MM.1S (cell line): ENCODE results near the gene JUND.

Source experiments
- DNase-seq: peaks from one replicate; pipeline ENCODE4 v3.0.0-alpha.2; 2015
- H2AFZ ChIP-seq: fragments of 300-600 bp; sonication (generic); 2 replicates; pipeline ENCODE4 v1.6.0; 2016; ENCODE audit warnings: antibody characterized with exemption, low read length
- H3F3A ChIP-seq: fragments of 300-600 bp; sonication (generic); 2 replicates; pipeline ENCODE4 v1.6.1; 2016; ENCODE audit warnings: mild to moderate bottlenecking, antibody characterized with exemption, low read length, moderate library complexity, mixed read lengths; ENCODE audit not compliant: insufficient read depth
- H3K27ac ChIP-seq: fragments of 300-600 bp; sonication (generic); 2 replicates; pipeline ENCODE4 v1.5.1; 2016; ENCODE audit warnings: mild to moderate bottlenecking, low read length
- H3K27me3 ChIP-seq: fragments of 300-600 bp; sonication (generic); replicated peaks from 2 replicates; pipeline ENCODE4 v1.6.0; 2016; ENCODE audit warnings: low read length; ENCODE audit not compliant: insufficient read depth
- H3K36me3 ChIP-seq: fragments of 300-600 bp; sonication (generic); replicated peaks from 2 replicates; pipeline ENCODE4 v1.6.1; 2016; ENCODE audit warnings: mild to moderate bottlenecking, low read length, mixed read lengths; ENCODE audit not compliant: insufficient read depth
- H3K4me1 ChIP-seq: fragments of 300-600 bp; sonication (generic); 2 replicates; pipeline ENCODE4 v1.6.1; 2016; ENCODE audit warnings: low read length, mixed read lengths
- H3K4me2 ChIP-seq: fragments of 300-600 bp; sonication (generic); 2 replicates; pipeline ENCODE4 v1.6.0; 2016; ENCODE audit warnings: low read depth, low read length
- H3K4me3 ChIP-seq: fragments of 300-600 bp; sonication (generic); 2 replicates; pipeline ENCODE4 v1.5.1; 2016; ENCODE audit warnings: low read length, mixed read lengths
- H3K79me2 ChIP-seq: fragments of 300-600 bp; sonication (generic); 2 replicates; pipeline ENCODE4 v1.6.1; 2016; ENCODE audit warnings: mixed run types, low read length, mixed read lengths
- H3K9ac ChIP-seq: fragments of 300-600 bp; sonication (generic); 2 replicates; pipeline ENCODE4 v1.6.1; 2016; ENCODE audit warnings: low read length, mixed read lengths
- H3K9me2 ChIP-seq: fragments of 300-600 bp; sonication (generic); replicated peaks from 2 replicates; pipeline ENCODE4 v1.6.1; 2016; ENCODE audit warnings: mild to moderate bottlenecking, low read length, mixed read lengths; ENCODE audit not compliant: insufficient read depth
- H3K9me3 ChIP-seq: fragments of 300-600 bp; sonication (generic); replicated peaks from 2 replicates; pipeline ENCODE4 v1.6.1; 2016; ENCODE audit warnings: mild to moderate bottlenecking, low read length, mixed read lengths; ENCODE audit not compliant: insufficient read depth
- H4K20me1 ChIP-seq: fragments of 300-600 bp; sonication (generic); 2 replicates; pipeline ENCODE4 v1.6.1; 2016; ENCODE audit warnings: mild to moderate bottlenecking, low read length, moderate library complexity, mixed read lengths; ENCODE audit not compliant: insufficient read depth
- CTCF ChIP-seq: fragments of 300-600 bp; sonication (generic); IDR thresholded peaks from 2 replicates; pipeline ENCODE4 v1.5.1; 2016; ENCODE audit warnings: antibody characterized with exemption, low read length, mixed read lengths
- EZH2 ChIP-seq: fragments of 300-600 bp; sonication (generic); optimal IDR thresholded peaks from 2 replicates; pipeline ENCODE3; 2017; ENCODE audit warnings: low read depth, mild to moderate bottlenecking, antibody characterized with exemption, low read length, mixed read lengths
- EZH2phosphoT487 ChIP-seq: fragments of 300-600 bp; sonication (generic); IDR thresholded peaks from 2 replicates; pipeline ENCODE4 v1.6.1; 2018; ENCODE audit warnings: antibody characterized with exemption, low read length

The JUND gene

GRCh38 chr19:18274781-18275356 is 6.6 kb downstream of the JUND start:
- Histone ChIP-seq H3K4me2 (no peak overlapping the region), H3K27ac (no peak overlapping the region)

GRCh38 chr19:18274219-18274780 is 7.1 kb downstream of the JUND start, which contains the start of gene IQCN:
Gene IQCN, minus strand, starts transcription at chr19:18274452. Its CDS starts 4,974 bp downstream, at chr19:18269478.
- H3K9me2 ChIP-seq: no peaks in the 10 kb centered on the region
- H3K27ac ChIP-seq: no peak within 1 kb of the TSS
- H3K4me2 ChIP-seq: no peak within 1 kb of the TSS
- peaks cover 15% of the 10 kb centered on the region for H3K79me2 ChIP-seq
- no peak for DNase-seq
- TF ChIP-seq EZH2phosphoT487 (no peak), EZH2 (no peak), CTCF (no peak)
- peaks cover 5% of the 10 kb centered on the region; the same call in 1 of the 2 replicates for H3F3A ChIP-seq
- H3K27me3 ChIP-seq: peaks cover 6% of the 10 kb centered on the region; the same call in 1 of the 2 replicates
- H4K20me1 ChIP-seq: no peaks in the 10 kb centered on the region
- no peak within 1 kb of the TSS for H3K9ac ChIP-seq
- H3K9me3 ChIP-seq: no peaks in the 10 kb centered on the region
- no peak within 1 kb of the TSS for H3K4me3 ChIP-seq
- no peak within 1 kb of the TSS for H2AFZ ChIP-seq
- H3K36me3 ChIP-seq: no peaks in the 10 kb centered on the region
- H3K4me1 ChIP-seq: 0 out of 2 replicates have a peak, but pooled peaks cover 2% of the 10 kb centered on the region

More at GRCh38 chr19:18274781-18275356, 6.6 kb downstream of the JUND start:
- Histone ChIP-seq H2AFZ (no peak overlapping the region), H3K27me3 (0 out of 2 replicates have a peak, but pooled peaks cover 3% of the 10 kb centered on the region), H3K9me3 (no peaks in the 10 kb centered on the region), H3K4me3 (no peak overlapping the region), H3K4me1 (0 out of 2 replicates have a peak, but pooled peaks cover 2% of the 10 kb centered on the region), H3K9ac (no peak overlapping the region), H3F3A (peaks cover 8% of the 10 kb centered on the region), H4K20me1 (no peaks in the 10 kb centered on the region), H3K79me2 (peaks cover 17% of the 10 kb centered on the region), H3K36me3 (no peaks in the 10 kb centered on the region), H3K9me2 (no peaks in the 10 kb centered on the region)
- no peak for DNase-seq
- TF ChIP-seq CTCF (no peak), EZH2 (no peak), EZH2phosphoT487 (no peak)

GRCh38 chr19:18273561-18274218 is 7.7 kb downstream of the JUND start:
- Histone ChIP-seq H4K20me1 (no peaks in the 10 kb centered on the region), H3K9ac (no peak overlapping the region), H2AFZ (no peak overlapping the region), H3K27ac (no peak overlapping the region), H3K9me2 (no peaks in the 10 kb centered on the region), H3K36me3 (no peaks in the 10 kb centered on the region), H3K9me3 (no peaks in the 10 kb centered on the region), H3K4me3 (no peak overlapping the region), H3K4me1 (no peaks in the 10 kb centered on the region), H3K4me2 (no peak overlapping the region), H3K27me3 (peaks cover 7% of the 10 kb centered on the region; the same call in 1 of the 2 replicates), H3F3A (peaks cover 5% of the 10 kb centered on the region; the same call in 1 of the 2 replicates), H3K79me2 (peaks cover 9% of the 10 kb centered on the region)
- TF ChIP-seq EZH2phosphoT487 (no peak), EZH2 (no peak), CTCF (no peak)
- no peak for DNase-seq
